DLD1 (cell line): ENCODE data around the gene BCAS1.
"Not testable (repeated sequence)": the region's sequence is repeated elsewhere in the genome, so short reads cannot be mapped to it uniquely, and the experiment has no call there.

Source experiments
- in situ Hi-C: cut with HindIII; loops from 2 replicates; pipeline ENCODE4 v1.10.0; 2017; ENCODE audit warnings: low sequenced_read_pairs

Gene BCAS1

DNA sequence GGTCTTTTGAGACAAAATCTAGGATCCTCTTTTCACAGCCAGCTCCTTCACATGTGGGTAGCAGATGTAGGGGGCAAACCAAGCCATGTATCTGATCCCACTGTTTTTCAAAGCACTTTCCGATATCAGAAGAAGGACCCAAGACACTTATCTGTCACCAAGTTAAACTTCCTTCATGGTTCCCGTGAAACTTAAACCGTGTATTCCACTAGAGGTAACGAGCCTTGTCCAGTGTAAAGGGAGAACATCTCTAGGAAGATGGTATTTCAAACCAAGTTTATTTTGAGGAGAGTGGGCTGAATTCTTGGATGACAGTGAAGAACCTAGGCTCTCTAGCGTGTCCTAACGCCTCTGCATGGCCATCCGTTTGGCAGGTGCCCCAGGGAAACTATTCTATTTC, 76.3 kb downstream of the BCAS1 start:
- in situ Hi-C loops = no loop called here

DNA sequence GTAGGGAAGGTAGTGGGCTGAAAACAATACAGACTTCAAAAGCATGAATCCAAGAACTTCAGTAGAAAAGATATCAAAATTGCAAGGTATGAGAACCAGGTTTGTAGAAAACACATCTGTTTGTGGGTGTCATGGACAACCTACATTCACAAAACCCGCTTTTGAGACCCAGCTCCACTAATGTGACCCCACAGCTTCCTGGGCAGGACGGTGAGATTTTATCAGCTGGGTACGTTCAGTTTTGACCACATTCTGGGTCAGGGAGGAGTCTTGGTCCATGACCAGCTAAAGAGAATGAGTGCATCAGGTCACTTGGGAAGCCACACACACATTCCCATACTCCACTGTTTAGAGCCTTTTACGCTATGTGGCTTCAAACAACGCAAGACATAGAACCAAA, 77.1 kb downstream of the BCAS1 start:
- in situ Hi-C loops = no loop called here

DNA sequence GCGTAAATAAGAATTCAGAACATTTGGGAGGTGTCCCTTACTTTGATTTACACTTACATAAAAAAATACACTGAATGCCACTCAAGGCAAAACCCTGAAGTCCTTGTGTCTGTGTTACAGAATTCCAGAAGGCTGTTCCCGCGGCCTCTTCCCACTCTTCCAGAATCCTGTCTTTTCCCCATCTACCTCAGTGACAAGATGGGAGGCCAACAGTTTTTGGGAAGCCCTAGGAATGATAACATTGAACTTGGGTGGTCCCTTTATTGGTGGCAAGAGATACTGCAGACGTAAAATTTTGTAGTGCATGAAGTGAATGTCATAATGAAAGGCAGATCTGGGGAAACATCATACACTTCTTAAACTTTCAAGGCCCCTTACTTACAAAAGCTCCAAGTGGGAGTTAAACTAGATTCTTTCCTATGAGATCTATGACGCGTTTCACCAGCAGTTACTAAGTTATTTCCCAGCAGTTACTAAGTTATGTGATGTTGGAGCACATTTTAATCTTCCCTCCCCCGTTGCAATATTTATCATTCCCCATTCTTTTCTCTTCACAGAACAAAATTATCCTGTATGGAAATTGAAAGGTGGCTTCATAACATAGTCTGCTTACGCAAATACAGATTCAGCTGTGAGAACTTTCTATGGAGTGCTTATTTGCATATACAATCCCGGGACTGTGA, 79.5 kb downstream of the BCAS1 start:
- in situ Hi-C loops = no loop called here

DNA sequence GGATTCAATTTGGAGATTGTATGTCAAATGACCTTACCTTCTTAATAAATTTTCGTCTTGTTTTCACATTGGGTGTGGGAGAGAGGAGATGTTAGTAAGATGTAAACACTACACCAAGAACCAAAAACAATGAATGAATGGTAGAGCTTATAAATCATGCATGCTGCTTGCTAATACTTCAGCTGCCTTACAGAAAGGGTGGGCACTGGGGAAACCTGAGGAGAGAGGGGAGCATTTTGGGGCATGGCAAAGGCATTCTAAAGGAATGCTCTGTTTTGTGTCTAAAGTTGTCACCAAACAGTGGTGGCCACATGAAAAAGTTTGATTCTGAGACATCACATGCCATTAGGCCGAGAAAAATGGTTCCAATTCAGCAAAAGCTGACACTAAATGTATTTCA, 80.4 kb downstream of the BCAS1 start:
- in situ Hi-C loops = no loop called here

DNA sequence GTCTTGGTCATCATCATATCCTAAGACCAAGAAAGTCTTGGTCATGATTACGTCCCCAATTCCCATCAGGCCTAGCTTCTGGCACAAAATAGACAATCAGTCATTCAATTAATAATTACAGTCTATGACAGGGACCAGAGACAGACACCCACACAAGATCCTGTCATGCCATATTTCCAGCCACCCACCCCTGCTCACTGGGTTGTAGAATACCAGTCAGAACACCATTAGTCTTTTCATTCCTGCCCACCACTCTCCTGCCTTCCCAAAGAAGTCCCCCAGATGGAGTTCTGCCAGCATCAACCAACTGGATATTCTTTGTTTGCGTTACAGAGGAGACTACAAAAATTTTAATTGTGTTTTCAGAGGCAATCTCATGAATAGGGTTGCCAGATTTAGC, 81.0 kb downstream of the BCAS1 start:
- in situ Hi-C loops = no loop called here

DNA sequence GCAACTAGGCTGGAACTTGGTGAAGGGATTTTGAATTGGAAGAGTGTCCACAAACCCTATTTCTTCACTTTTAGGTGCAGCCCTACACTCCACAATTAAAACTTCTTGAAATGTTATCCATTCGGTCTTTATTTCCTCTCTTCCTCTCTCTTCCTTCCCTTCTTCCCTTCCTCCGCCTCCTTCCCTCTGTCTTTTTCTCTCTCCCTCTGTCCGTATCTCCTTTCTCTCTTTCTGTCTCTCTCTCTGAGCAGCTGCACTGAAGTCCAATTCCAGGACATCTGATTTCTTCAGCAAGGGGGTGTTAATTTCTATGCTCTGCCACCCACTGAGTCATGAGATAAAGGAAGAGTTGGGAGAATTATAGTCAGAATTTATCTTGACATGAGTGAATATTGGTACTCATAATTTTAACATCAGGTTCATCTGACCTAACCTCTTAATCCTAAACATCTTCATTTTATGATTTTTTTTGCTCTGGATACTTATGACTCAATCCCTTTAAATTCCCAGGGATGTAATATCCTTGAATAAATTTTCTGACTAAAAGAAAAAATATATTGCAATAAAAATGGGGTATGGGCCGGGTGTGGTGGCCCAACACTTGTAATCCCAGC, 84.2 kb downstream of the BCAS1 start:
- in situ Hi-C loops = no loop called here

DNA sequence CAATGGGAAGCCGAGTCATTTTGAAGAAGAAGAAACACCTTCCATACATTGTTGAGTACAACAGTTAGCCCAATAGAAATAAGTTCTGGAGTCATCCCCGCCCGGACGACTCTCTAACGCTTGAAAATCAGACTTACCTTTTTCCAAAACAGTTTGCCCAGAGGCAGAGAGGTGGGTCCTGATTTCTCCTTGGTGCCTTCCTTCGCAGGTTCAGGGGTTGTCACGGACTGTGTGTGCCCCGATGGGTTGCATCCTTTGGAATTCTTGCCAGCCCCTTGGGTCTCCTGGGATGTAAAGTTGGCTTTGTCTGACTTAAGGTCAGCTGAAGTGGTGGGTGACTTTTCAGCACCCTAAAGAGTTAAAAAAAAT, 85.3 kb downstream of the BCAS1 start:
- in situ Hi-C loops = no loop called here

DNA sequence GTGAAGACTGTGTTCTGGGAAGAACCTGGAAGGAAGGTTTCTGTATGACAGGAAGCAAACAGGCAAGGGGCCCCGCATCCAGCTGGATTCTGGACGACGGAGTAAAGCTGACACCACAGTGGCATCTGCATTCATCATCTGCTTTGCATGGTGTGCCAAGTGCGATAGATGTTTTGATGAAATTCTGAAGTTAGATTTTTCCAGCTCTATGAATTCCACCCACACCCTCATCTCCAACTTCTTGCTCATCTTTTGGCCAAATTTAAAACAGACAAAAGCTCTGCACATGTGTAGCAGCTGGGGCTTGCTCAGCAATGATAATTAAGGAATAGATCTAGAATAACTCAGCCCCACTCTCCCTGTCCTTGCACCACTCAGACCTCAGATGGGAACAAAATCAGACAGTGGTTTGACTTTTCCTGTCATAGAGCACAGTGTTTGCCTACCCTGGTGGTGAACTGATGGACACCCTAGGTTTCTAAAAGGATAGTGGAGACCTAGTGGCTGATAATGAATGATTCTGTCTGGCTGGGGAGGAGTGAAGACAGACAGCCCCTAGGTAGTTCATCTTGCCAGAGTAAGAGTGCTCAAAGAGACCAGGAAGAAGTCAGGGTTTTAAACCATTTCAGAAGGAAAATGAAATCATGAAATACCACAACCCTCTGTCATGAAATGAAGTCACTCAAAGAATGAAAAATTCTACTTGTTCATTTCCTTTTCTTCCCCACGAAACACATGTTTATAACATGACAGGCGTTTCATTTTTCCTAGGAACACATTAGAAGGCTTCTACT, 85.8 kb downstream of the BCAS1 start:
- in situ Hi-C loops = no loop called here

DNA sequence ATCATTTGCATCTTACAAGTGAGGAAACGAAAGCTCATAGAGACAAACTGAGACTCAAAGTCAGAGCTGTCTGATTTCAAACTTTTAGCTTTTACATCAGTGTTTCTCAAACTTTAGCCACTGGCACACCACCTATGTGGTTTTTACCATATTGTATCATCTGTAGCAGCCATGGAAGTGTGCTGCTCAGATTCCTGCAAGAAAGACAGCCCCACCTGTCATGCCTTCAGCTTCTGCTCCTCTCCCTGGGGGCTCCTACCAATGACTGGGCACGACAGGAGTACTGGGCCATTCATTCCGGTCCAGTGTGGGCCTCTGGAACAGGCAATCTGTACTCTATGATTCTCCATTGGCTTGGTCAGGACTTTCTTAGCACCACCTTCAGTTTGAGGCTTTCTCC, 87.0 kb downstream of the BCAS1 start:
- in situ Hi-C loops = no loop called here

DNA sequence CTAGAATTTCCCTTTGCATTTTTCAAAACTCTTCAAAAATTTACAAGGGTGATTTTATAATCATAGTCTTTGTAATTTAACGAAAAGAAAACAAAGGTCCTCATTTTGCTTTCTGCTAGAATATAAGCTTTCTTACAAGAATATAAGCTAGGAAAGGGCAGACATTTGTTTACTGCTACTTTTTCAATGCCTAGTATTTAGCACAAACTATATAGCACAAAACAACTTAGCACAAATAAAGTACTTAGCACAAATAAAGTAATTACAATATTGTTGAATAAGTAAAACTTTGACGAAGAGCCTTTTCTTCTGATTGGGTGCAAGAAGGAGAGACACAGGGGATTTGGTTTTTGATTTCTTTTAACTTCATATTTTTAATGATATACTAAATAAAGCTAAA, 87.8 kb downstream of the BCAS1 start:
- in situ Hi-C loops = no loop called here

DNA sequence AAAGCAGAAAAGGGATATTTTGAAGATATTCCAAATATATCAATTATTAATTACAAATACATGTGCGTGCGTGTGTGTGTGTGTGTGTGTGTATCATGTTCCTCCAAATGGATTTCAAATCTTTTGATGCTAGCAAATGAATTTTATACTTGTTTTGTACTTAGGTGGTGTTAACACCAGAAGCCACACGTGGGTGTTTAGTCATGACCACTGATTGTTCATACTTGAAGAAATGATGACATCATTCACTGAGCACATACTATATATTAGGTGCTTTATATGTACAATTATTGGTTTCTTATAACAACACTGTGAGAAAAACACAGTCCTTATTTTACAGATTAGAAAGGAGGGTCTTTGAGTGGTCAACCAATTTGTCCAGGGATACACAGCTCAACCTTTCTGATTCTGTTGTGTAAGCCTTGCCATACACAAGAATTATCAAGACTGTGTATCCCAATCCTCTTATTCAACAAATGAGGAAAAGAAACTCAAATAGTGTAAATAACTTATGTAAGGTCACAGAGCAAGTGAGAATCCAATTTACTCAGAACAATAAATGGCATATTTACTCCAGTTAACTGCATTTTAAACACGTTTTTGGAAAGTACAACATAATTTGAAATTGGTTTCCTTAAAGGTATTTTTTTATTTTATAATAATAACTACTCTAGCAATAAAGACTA, 88.5 kb downstream of the BCAS1 start:
- in situ Hi-C loops = no loop called here

DNA sequence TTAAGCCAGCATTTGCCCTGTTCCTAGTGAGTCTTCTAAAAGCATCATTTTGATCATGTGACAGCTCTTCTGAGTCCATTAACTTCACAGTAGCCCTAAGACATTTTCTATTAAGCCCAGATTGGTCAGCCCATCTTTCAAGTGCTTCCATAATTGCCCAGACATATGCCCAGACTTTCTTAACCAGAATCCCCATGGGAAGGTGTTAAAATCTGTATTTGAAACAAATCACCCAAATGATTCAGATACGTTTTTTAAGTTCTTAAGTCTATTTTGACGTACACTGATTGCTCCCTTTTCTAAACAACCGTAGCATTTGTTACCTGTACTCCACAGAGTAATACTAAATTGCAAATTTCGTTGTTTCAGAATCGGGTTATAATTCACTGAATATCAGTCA, 89.3 kb downstream of the BCAS1 start:
- in situ Hi-C loops = no loop called here

DNA sequence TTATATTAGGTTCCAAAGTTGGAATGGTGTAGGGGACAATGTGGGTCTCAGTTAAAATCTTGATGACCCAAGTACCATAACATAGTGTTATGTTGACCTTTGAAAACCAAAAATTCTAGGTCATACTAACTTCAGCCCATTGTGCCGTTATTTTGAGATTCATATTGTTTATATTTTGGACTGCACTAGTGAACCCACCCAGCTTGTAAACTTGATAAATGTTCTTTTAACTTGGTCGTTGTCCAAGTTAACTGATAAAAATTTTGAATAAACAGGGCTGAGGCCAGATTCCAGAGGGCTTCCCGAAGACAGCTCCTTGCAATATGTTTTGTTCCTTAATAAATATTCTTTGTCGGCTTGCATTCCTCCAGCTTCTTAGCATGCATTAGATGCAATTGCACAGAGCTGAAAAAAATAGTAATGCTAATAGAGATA, 90.3 kb downstream of the BCAS1 start:
- in situ Hi-C loops = no loop called here

DNA sequence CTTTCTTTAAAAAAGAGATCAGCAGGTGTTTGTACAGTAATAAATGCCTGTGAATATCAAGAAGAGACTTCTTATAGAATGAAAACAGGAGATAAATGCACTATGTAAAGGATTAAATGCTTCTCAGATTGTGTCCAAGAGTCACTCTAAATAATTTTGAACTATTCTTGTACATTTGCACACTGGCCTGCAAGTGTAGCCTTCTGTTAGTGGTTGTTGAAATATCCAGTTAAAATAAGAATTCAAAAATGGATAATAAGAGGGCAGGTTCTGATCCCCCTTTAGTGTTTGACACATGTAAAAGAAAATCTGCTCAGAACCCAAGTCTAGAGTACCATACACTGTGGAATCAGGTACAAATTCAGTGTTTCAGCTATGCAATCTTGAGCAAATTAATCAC, 91.9 kb downstream of the BCAS1 start:
- in situ Hi-C loops = no loop called here

DNA sequence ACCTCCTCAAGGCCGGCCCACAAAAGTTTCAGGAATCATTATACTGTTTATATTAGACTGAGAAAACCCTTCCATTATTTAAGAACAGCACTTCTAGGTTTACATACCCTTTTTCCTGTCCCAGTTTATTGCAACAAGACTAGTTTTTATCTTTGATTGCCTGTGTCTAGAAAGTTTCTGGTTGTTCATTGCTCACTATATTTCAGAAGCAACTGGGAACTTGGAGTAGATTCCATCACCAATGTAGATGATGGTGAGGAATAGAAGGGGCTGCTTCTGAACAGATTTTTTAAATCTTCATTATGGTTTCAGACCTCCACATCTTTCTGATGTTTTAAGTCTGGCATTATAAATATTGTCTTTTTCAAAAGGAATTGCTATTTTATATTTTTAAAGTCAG, 93.0 kb downstream of the BCAS1 start:
- in situ Hi-C loops = no loop called here

DNA sequence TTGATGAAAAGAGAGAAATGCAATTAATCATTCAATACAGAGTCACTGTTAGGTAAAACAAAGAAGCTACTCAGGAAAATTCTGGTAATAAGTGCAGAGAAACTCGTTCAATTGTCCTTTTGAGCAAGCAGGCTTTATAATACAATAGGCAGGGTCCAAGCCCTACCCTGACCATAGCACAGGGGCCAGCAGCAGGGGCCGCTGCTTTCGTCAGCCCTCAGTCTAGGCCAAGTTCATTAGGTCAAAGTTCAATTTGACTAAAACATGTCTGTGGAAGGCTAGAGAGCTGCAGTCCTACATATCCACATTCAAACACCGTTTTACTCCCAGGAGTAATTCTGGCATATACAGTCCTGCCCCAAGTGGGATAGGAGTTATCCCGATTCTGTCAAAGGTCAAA, 94.6 kb downstream of the BCAS1 start:
- in situ Hi-C loops = no loop called here

DNA sequence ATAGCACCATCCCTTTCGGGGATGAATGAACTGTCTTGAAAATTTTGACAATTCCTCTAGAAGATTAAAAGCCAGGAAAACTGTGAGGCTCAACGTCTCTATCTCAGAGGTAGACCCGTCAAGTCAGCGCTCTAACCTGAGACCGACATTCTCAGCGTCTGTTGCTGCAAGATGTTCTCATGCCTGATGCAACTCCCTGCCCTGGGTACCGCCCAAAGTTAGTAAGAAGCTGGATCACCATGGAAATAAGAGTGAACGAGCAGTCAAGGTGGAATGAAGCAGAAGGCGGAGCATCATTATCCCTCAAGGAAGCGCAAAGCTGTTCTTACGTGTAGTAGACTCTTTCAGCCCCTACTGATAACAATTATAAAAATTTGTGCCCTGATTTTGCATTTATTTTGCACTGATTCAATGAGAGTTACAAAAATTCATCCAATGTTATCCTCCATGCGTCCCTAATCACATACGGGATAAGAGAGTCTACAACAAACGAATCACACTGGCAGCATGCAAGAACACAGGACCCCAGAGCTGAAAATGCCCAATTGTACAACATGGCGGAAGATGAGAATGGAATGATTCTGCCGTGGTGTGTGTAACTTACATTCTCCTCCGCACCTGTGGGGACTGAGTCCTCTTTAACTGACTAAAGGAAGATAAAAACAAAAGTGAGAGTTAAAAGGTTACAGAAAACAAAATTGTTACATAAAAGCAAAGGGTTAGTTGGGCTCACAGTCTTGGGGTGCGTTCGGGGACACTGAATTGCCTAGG, 95.4 kb downstream of the BCAS1 start:
- in situ Hi-C loops = no loop called here

DNA sequence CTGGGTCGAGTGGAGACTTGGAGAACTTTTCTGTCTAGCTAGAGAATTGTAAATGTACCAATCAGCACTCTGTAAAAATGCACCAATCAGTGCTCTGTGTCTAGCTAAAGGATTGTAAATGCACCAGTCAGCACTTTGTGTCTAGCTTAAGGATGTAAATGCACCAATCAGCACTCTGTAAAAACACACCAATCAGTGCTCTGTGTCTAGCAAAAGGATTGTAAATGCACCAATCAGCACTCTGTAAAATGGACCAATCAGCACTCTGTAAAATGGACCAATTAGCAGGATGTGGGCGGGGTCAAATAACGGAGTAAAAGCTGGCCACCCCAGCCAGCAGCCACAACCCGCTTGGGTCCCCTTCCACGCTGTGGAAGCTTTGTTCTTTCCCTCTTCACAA, 96.5 kb downstream of the BCAS1 start:
- in situ Hi-C loops = not testable (repeated sequence)

DNA sequence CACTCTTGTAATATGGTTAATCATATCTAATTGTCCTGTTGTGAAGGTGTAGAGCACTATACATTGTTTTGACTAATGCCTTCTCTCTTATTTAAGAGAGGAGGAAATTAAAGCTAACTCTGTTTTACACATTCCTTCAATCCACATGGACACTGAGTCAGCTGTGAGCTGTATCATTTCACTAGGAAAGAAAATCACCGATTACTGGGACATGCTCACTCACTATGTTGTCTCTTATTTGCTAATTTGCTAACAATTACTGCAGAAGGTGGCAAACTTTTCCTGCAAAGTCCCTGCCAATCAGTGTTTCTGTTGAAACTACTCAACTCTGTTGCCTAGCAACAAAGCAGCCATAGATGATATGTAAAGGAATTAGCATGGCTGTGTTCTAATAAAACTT, 98.2 kb downstream of the BCAS1 start:
- in situ Hi-C loops = no loop called here

DNA sequence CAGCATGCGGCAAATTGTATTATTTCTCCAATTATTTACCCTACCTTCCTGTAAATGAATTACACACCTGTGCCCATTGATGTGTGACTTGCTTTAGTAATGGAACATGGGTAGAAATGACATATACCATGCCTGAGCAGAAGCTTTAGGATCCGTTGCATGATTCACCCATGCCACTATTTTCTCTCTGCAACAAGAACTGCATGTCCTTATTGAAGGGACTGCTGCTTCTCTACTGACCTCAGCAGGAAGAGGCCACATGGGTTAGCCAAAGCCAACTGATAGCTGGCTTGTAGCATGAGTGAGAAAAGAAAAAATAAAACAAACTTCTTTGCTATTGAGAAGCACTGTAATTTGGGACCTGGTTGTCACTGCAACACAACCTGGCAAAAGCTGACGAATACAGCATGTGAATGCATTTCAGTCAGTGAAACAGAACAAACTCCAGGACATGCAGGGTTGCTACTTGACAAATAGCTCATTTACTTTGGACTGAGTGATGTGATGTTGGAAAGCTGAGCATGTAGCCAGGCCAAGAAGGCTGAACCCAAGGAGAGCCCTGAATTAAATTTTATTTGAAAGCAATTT, 99.2 kb downstream of the BCAS1 start:
- in situ Hi-C loops = no loop called here

DNA sequence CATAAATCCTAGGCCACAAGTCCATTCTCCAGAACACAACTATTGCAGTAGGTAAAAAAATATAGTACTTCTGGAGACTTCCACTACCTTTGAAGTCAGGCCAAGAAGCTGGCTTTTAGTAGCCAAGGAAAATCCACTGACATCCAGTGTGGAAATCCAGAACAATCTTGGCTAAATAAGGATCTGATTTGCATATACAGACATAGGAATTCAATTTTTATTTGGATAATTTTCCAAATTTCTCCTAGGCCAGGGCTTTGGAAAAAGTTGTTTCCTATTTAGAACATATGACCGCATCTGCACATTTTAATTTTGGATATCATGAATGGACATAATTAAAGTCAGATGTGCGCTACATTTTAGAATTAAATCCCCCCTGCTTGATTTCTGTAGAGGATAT, 100.2 kb downstream of the BCAS1 start:
- in situ Hi-C loops = no loop called here
